GM12891 (cell line): ENCODE data around the gene ACAD10.

Experiments
- DNase-seq: peaks from one replicate; pipeline ENCODE4 v3.0.0; 2011; ENCODE audit warnings: low spot score; ENCODE audit not compliant: insufficient read length
- FAIRE-seq: peaks from 2 replicates; lab custom pipeline; 2011; peaks lifted over from hg19 to GRCh38; lab: Jason Lieb, UNC
- PAX5 ChIP-seq: IDR thresholded peaks from 2 replicates; pipeline ENCODE4 v1.6.1; 2011; ENCODE audit warnings: low read length, moderate library complexity, mild to moderate bottlenecking; ENCODE audit not compliant: insufficient read depth, severe bottlenecking
- POLR2A ChIP-seq: IDR thresholded peaks from 2 replicates; pipeline ENCODE4 v1.6.1; 2011; ENCODE audit warnings: low read depth, low read length, control low read depth
- POLR2AphosphoS5 ChIP-seq: IDR thresholded peaks from 2 replicates; pipeline ENCODE4 v1.6.1; 2011; ENCODE audit warnings: low read depth, low read length, control low read depth
- POU2F2 ChIP-seq: IDR thresholded peaks from 2 replicates; pipeline ENCODE4 v1.6.1; 2011; ENCODE audit warnings: low read depth, mild to moderate bottlenecking, control low read depth, low read length, moderate library complexity
- SPI1 ChIP-seq: IDR thresholded peaks from 2 replicates; pipeline ENCODE4 v1.6.1; 2011; ENCODE audit warnings: low read depth, low read length, control low read depth
- TAF1 ChIP-seq: IDR thresholded peaks from 2 replicates; pipeline ENCODE4 v1.6.1; 2011; ENCODE audit warnings: low read depth, low read length, control low read depth

ACAD10 gene

GRCh38 chr12:111806304-111806703, 120.5 kb downstream of the ACAD10 start:
- DNase-seq: no peak
- no peak for TF ChIP-seq POLR2AphosphoS5
- TF ChIP-seq POLR2A: no peak
- TF ChIP-seq TAF1: no peak
- TF ChIP-seq PAX5: no peak
- TF ChIP-seq POU2F2: no peak
- TF ChIP-seq SPI1: no peak
- no peak for FAIRE-seq
